Occipital lobe (tissue), 2 donors: ENCODE measurements around the gene ABTB1. TPM values are rescaled to one million over a fixed set of nuclear protein-coding genes. Genes with fewer than 3 reads are reported as not detected.
"Not testable (repeated sequence)": the region's sequence is repeated elsewhere in the genome, so short reads cannot be mapped to it uniquely, and the experiment has no call there.

Experiments
- DNase-seq: peaks from one replicate; lab custom pipeline; 2025; lab: John Stamatoyannopoulos, UW
- total RNA-seq: library from RNA; depleted of rRNA; stranded (reverse); fragments of >200 nt; gene quantifications from one replicate; pipeline ENCODE4 v1.2.3, GENCODE V29; 2014

ABTB1 gene
- total RNA-seq, 1 donor from 2014 or later: 4.7 TPM

DNA sequence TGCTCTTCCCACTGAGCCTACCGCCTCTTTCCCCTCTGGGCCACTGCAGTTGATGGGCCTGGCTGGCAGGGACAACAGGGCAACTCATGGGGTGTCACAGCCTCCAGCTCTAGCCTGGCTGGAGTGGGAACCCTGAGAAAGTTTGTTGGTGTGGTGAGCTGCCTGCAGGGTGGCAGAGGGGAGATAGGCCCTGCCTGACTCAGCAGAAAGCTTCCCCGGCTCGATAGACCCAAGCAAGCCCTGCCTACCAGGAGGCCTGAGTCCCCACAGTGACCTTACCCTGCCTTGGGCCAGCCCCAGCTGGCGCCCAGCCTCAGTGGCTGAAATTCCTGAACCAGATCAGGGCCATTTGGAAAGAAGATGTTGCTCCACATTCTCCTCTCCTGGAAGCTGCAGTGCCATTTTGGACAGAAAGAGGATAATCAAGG lies 29.4 kb downstream of the ABTB1 start:
- DNase-seq: no peak

DNA sequence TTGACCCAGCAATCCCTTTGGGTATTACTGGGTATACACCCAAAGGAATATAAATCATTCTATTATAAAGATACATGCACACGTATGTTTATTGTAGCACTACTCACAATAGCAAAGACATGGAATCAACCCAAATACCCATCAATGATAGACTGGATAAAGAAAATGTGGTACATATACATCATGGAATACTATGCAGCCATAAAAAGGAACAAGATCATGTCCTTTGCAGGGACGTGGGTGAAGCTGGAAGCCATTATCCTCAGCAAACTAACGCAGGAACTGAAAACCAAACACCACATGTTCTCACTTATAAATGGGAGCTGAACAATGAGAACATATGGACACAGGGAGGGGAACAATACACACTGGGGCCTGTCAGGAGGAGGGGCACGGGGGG lies 32.1 kb downstream of the ABTB1 start:
- not testable (repeated sequence) for DNase-seq

- no peak for DNase-seq
Observed at GRCh38 chr3:127706312-127706711, 33.6 kb downstream of the ABTB1 start.

DNA sequence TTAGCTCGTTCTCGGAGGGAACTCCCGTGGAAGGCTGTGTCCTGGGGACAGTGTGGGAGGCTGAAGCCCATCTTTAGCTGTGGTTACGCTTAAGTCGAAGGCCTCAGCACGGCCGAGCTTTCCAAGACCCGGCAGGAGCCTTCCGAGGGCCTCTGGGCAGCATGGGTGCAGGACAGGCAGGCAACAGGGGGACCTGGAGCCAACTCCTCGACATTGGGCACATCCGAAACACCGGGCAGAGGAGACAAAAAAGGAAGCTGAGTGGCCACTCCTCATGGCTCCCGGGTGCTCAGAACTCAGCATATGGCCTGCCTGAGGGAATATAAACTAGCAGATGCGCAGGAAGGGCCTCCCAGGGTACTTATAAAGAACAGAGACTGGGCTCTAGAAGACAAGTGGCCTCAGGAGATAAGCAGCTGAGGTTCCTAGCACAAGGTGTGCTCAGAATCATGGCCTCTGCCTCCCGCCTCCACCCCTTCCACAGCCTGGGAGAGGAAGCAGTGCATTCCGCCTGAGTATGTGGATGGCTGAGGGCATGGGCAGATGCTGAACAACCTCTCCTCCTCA lies 34.1 kb downstream of the ABTB1 start:
- no peak for DNase-seq

DNA sequence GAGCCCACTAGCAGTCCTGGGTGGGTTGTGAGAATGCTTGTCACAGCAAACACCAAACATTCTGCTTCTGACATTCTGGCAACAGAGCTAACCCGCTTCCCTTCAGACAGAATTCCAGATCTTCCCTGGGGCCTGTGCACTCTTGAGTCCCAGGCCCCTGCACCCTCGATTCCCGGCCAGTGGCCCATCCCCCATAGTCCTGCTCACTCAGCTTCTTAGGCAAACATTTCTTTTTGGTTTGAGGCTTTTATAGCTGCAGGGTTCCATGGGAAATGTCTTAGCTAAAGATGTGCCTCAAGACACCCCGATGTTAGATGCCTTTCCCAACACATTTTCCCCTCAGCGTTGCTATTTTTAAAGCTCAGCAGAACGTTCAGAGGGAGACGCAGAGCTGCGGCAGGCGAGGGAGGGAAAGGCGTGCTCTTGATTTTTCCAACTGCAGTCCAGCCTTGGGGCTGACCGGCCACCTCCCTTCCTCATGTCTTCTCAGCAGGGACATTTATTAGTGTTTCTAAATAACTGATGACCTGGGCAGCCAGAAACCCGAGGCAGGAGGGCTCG lies 35.2 kb downstream of the ABTB1 start:
- peak; percentile 25 for DNase-seq

- no peak for DNase-seq
Observed at GRCh38 chr3:127708837-127709236, 36.1 kb downstream of the ABTB1 start.

DNA sequence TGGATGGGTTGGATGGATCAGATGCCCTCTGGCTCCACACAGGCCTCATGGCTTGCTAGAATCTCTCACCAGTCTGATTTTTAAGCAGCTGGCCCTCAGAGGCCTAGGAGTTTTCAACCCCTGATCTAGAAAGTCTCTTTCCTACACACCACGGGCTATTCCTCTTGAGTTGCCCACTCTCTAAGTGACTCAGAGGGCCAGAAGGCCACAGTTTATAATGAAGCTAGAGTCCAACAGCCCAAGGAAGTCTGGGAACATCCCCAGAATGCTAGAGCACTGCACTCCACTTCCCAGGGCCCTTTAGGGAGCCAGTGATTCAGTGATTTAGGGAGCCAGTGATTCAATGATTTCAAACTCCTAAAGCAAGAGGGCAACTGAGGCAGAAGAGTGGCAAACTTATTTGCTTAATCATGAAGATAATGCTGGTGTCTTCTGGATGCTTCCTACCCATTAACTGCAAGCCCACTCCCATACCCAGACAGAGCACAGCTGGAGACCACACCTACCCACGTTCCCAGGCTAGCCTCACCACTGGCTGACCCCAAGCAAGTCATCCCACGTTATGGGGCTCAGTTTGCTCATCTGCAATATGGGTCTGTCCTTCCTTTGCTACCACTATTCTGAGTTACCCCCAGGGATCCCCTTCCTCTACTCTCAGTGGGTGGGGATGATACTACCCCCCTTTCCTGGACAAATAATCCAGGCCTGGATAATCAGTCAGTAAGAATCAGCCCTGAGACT lies 36.7 kb downstream of the ABTB1 start:
- no peak for DNase-seq

GRCh38 chr3:127710155-127710941 lies 37.6 kb downstream of the ABTB1 start:
- no peak for DNase-seq

- no peak for DNase-seq
Observed at GRCh38 chr3:127711021-127711695, 38.4 kb downstream of the ABTB1 start.

DNA sequence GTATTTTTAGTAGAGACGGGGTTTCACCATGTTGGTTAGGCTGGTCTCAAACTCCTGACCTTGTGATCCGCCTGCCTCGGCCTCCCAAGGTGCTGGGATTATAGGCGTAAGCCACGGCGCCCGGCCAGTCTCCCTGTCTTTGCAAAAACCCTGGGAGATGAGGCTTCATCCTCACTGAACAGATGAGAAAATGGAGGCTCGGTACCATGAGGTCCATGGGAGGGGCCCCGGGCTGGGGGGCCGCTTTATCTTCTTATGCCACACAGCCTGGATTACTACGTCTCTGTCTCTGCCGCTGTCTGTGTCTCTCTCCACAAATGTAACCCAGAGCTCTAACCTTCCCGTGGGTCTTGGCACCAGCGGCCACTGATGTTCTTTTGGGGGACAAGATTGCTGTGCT lies 39.1 kb downstream of the ABTB1 start:
- DNase-seq: no peak

- DNase-seq: no peak
Observed at GRCh38 chr3:127712461-127712860, 39.7 kb downstream of the ABTB1 start.

DNA sequence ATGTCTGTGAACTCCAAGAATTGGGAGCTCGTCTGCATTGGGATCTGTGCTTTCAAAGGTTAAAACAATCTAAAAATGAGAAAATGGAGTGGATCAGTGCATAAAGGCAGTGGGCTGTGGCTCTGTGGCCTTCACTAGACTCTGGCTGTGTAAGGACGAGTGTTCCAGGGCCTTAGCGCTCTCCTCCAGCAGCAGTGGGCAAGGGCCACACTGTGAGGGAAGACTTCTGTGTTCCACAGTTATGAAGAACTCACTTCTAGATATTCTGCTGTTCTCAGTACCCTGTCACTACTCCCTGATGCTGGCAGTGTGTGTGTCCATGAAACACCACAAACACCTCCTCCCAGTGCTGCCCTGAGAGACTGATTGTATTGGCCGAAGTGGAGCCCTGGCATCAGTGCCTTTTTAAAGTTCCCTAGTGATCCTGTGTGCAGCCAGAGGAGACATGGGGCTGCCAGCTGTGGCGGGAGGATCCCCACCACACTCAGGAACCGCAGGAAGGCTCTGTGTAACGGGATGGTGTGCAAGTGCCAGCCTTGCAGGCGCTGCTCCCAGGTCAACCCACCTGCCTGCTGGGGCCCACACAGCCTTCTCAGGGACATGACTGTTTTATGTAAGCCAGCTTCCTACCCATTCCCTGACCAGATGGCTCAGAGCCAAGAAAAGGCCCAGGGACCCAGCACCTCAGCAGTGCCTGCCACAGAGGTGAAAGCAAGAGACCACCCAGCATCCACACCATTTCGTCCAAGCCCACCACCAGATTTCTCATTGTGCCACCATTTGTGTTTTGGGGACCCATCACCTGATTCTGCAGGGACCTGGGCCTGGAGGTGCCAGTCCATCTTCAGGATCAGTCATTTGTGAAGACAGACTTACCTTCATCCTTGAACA lies 40.4 kb downstream of the ABTB1 start:
- DNase-seq: no peak

DNA sequence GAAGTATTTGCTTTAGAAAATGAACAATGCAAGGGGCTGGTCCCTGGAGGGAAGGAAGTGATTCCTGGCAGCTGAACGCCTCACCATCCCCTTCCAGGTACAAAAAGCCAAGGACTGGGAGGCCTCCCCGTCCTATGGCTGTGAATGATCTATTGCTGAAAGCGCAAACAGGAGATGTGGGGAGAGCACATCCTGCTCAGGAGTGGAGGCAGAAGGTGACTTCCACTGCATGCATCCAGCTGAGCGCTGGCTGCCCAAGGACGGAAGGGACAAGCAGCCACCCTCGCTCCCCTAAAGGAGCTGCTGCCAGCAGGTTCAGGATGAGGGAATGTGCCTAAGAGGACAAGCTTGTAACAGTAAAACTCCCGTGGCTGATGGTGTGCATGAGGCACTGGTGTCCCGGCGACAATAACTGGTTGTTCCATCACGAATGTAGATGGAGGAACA lies 41.4 kb downstream of the ABTB1 start:
- DNase-seq: no peak

DNA sequence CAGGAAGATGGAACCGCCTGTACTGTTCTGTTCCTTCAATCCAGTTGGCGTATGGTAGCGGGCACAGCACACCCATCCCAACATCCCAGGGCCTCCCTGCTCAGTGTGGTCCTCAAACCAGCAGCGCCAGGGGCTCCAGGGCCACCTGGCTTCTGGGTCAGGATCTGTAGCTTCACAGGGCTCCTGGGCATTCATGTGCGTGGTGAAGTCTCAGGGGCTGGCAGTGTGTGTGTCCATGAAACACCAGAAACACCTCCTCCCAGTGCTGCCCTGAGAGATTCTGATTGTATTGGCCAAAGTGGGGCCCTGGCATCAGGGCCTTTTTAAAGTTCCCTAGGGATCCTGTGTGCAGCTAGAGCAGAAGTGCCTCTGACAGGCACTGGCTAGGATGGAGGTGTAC lies 42.1 kb downstream of the ABTB1 start:
- no peak for DNase-seq

DNA sequence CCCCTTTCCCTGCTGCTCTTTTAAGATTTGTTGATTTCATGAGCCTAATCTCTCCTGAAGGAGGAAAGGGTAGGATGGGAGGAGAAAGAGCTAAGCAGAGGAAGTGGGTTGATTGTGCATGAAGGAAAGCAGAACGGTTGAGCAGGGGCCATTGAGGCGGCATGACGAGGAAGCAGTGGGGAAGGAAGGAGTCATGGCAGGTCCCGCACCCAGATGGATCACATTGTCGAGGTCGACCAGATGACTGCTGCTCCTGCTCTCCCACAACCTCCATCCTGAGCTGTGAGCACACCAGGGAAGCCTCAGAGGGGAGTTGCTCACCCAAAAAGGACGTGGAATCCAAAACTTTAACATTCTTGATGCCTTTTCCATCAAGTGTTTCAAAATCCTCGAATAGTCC lies 42.8 kb downstream of the ABTB1 start:
- no peak for DNase-seq

- no peak for DNase-seq
Observed at GRCh38 chr3:127716384-127716783, 43.6 kb downstream of the ABTB1 start.

DNA sequence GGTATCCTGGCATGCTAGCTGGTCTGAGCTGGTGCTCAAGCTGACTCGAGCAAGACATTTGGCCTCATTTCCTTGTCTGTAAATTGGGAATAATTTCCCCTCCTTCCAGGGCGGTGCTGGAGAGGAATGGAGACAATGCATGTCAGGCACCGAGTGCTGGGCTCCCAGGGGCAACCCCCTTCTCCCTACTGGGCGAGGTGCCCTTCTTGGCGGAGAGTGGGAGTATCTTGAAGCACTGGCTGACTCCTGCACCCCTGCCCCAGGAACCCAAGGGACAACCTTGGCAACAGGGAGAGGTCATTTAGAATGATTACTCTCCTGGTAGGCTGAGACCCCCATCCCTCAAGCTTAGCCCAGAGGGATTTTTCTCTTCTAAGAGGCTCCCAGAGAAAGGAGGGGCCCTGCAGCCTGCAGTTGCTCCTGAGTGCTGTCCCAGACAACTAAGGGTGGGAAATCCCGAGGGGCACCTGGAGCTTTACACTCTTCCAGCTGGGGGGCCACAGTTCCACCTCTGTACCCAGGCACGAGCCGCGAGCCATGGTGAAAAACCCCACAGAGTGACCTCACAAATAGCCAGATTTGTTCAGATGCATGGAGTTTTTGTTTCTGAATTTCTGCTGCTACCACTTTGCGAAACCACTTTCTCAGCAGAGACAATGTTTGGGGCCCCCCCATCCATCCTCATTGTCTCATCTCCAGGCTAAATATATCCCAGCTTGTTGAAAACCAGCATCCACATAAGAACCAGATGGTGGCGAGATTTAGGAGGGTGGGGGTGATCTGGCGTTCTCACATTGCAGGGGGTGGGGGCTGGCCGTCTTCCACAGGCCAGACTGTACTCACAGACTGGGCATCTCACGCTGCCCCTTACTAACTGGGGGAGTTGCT lies 44.8 kb downstream of the ABTB1 start:
- DNase-seq: peak; percentile 37

- no peak for DNase-seq
Observed at GRCh38 chr3:127718245-127718915, 45.6 kb downstream of the ABTB1 start.

DNA sequence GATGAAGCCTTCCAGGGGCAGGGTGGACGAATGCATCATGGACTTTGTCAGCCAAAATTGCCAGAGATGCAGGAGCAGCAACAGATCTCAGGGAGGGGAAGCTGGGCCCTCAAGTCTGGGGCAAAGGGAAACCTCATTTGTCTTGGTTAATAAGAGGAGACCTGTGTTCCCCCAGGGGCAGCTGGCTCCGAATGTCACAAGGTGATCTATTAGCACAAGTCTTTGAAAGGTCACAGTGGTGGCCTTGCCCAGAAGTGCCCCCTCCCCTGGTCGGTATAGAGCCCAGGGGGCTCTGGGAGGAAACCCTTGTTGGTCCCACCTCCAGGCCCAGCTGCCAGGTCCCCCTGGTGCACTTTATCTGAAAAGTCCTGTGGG lies 46.2 kb downstream of the ABTB1 start:
- no peak for DNase-seq
